HEK293 (cell line): ENCODE measurements around the gene PRKCE.

Source experiments
- MEIS1 ChIP-seq: sonication (generic); formaldehyde crosslinking; IDR thresholded peaks from 2 replicates; pipeline ENCODE4 v1.8.1; 2022; ENCODE audit warnings: missing genetic modification reagents, mild to moderate bottlenecking, borderline replicate concordance
- YY1 ChIP-seq: fragments of 450-650 bp; formaldehyde crosslinking; IDR thresholded peaks from 2 replicates; pipeline ENCODE4 v1.5.1; 2018; ENCODE audit warnings: missing biosample characterization, missing genetic modification characterization
- ZNF121 ChIP-seq: fragments of 450-650 bp; formaldehyde crosslinking; IDR thresholded peaks from 2 replicates; pipeline ENCODE4 v1.5.1; 2016; ENCODE audit warnings: missing biosample characterization, missing genetic modification characterization
- ZNF335 ChIP-seq: fragments of 450-650 bp; formaldehyde crosslinking; conservative IDR thresholded peaks from 2 replicates; pipeline ENCODE4 v1.5.1; 2016; ENCODE audit warnings: missing biosample characterization, missing genetic modification characterization
- ZNF37A ChIP-seq: fragments of 450-650 bp; IDR thresholded peaks from 2 replicates; pipeline ENCODE4 v1.5.1; 2018; ENCODE audit warnings: missing biosample characterization, missing genetic modification characterization
- ZNF549 ChIP-seq: fragments of 450-650 bp; IDR thresholded peaks from 2 replicates; pipeline ENCODE4 v1.5.1; 2018; ENCODE audit warnings: missing biosample characterization, missing genetic modification characterization, mild to moderate bottlenecking, inconsistent platforms, moderate library complexity
- TF ChIP-seq, protein P1 (sequence below): fragments of 450-650 bp; formaldehyde crosslinking; IDR thresholded peaks from 2 replicates; pipeline ENCODE4 v1.5.1; 2016; ENCODE audit warnings: missing biosample characterization, missing genetic modification characterization
- TF ChIP-seq, protein P2 (sequence below): fragments of 450-650 bp; formaldehyde crosslinking; IDR thresholded peaks from 2 replicates; pipeline ENCODE4 v1.5.1; 2016; ENCODE audit warnings: missing biosample characterization, missing genetic modification characterization

DNA sequence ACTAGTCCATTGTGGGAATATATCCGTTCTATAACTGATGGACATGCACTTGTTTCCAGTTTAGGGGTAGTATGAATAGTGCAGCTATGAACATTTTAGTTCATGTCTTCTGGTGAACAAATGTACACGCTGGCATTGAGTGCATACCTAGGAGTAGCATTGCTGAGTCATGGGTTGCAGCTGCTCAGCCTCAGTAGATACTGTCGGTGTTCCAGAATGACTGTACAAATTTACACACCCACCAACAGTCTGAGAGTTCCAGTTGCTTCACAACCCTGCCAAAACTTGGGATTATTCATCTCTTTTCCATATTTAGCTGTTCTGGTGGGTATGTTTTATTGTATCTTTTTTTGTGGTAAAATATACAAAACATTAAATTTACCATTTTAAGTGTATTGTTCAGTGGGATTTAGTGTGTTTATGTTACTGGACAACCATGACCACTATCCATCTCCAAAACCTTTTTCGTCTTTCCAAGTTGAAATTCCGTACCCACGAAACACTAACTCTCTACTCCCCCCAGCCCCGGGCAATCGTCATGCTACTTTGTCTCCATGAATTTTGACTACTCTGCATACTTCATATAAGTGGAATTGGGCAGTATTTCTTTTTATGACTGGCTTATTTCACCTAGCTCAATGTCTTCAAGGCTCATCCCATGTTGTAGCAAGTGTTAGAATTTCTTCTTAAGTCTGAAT lies 281.0 kb downstream of the PRKCE start:
- no peak for TF ChIP-seq MEIS1
- TF ChIP-seq ZNF549 (tag by site-specific recombination): no peak
- no peak for TF ChIP-seq ZNF121 (tag by site-specific recombination)
- TF ChIP-seq, protein P1, sequence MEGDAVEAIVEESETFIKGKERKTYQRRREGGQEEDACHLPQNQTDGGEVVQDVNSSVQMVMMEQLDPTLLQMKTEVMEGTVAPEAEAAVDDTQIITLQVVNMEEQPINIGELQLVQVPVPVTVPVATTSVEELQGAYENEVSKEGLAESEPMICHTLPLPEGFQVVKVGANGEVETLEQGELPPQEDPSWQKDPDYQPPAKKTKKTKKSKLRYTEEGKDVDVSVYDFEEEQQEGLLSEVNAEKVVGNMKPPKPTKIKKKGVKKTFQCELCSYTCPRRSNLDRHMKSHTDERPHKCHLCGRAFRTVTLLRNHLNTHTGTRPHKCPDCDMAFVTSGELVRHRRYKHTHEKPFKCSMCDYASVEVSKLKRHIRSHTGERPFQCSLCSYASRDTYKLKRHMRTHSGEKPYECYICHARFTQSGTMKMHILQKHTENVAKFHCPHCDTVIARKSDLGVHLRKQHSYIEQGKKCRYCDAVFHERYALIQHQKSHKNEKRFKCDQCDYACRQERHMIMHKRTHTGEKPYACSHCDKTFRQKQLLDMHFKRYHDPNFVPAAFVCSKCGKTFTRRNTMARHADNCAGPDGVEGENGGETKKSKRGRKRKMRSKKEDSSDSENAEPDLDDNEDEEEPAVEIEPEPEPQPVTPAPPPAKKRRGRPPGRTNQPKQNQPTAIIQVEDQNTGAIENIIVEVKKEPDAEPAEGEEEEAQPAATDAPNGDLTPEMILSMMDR (tag by site-specific recombination): no peak
- TF ChIP-seq YY1 (tag by site-specific recombination): no peak
- TF ChIP-seq ZNF335 (tag by site-specific recombination): no peak
- TF ChIP-seq ZNF37A (tag by site-specific recombination): no peak
- TF ChIP-seq, protein P2, sequence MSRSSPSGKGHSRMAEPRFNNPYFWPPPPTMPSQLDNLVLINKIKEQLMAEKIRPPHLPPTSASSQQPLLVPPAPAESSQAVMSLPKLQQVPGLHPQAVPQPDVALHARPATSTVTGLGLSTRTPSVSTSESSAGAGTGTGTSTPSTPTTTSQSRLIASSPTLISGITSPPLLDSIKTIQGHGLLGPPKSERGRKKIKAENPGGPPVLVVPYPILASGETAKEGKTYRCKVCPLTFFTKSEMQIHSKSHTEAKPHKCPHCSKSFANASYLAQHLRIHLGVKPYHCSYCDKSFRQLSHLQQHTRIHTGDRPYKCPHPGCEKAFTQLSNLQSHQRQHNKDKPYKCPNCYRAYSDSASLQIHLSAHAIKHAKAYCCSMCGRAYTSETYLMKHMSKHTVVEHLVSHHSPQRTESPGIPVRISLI: no peak
